OCI-LY7 (cell line): Measurements from ENCODE around the gene AGPAT3. TPM values are rescaled to one million over a fixed set of nuclear protein-coding genes. Genes with fewer than 3 reads are reported as not detected.

Experiments used
- BruUV-seq: library from RNA; stranded (reverse); fragments of 400-500 nt; replicated peaks from 2 replicates; lab custom pipeline; 2021; lab: Mats Ljungman, UMichigan
- CTCF ChIA-PET: fragments of 300-600 bp; sonication (Branson Sonifier 250); formaldehyde crosslinking; loops from one replicate; lab custom pipeline; 2022; ENCODE audit warnings: antibody characterized with exemption; ENCODE audit not compliant: unreplicated experiment; lab: Charles Lee
- POLR2A ChIA-PET: fragments of 300-600 bp; sonication (Branson Sonifier 250); formaldehyde crosslinking; loops from one replicate; lab custom pipeline; 2022; ENCODE audit warnings: antibody characterized with exemption; lab: Charles Lee
- DNase-seq: peaks from one replicate; pipeline ENCODE4 v3.0.0-alpha.2; 2015; ENCODE audit warnings: low spot score
- H2AFZ ChIP-seq: fragments of 200-600 bp; sonication (generic), shearing (Covaris generic); 2 replicates; pipeline ENCODE4 v1.6.1; 2014; ENCODE audit warnings: mild to moderate bottlenecking, antibody characterized with exemption, low read length, moderate library complexity
- H3K27ac ChIP-seq: fragments of 200-600 bp; sonication (generic); 2 replicates; pipeline ENCODE4 v1.5.1; 2014; ENCODE audit warnings: mixed run types, low read depth, mild to moderate bottlenecking, moderate library complexity, low read length, inconsistent platforms; ENCODE audit not compliant: poor library complexity, severe bottlenecking
- H3K36me3 ChIP-seq: fragments of 200-600 bp; sonication (generic); 2 replicates; pipeline ENCODE4 v1.6.1; 2014; ENCODE audit warnings: mild to moderate bottlenecking, antibody characterized with exemption, low read length, moderate library complexity, mixed read lengths; ENCODE audit not compliant: insufficient read depth
- H3K4me1 ChIP-seq: fragments of 200-600 bp; sonication (generic); 2 replicates; pipeline ENCODE4 v1.5.1; 2014; ENCODE audit warnings: mild to moderate bottlenecking, low read length; ENCODE audit not compliant: insufficient read depth, poor library complexity, severe bottlenecking
- H3K4me2 ChIP-seq: fragments of 200-600 bp; sonication (generic); 2 replicates; pipeline ENCODE4 v1.6.1; 2014; ENCODE audit warnings: mild to moderate bottlenecking, low read length
- H3K4me3 ChIP-seq: fragments of 200-600 bp; sonication (generic); 2 replicates; pipeline ENCODE4 v1.5.1; 2014; ENCODE audit warnings: mild to moderate bottlenecking, low read depth, low read length; ENCODE audit not compliant: poor library complexity, severe bottlenecking
- H3K79me2 ChIP-seq: fragments of 200-600 bp; sonication (generic); 2 replicates; pipeline ENCODE4 v1.6.1; 2016; ENCODE audit warnings: low read depth, mild to moderate bottlenecking, low read length, moderate library complexity, mixed read lengths; ENCODE audit not compliant: insufficient read depth
- H3K9me2 ChIP-seq: fragments of 200-600 bp; sonication (generic); 2 replicates; pipeline ENCODE4 v1.6.1; 2016; ENCODE audit warnings: mild to moderate bottlenecking, low read length, mixed read lengths; ENCODE audit not compliant: insufficient read depth
- H3K9me3 ChIP-seq: fragments of 200-600 bp; sonication (generic); 2 replicates; pipeline ENCODE4 v1.6.1; 2014; ENCODE audit warnings: mild to moderate bottlenecking, mixed run types, low read length, mixed read lengths
- H4K20me1 ChIP-seq: fragments of 200-600 bp; sonication (generic); 2 replicates; pipeline ENCODE4 v1.6.1; 2014; ENCODE audit warnings: mild to moderate bottlenecking, antibody characterized with exemption, low read length, moderate library complexity, mixed read lengths; ENCODE audit not compliant: insufficient read depth
- EZH2phosphoT487 ChIP-seq: fragments of 200-600 bp; sonication (generic); IDR thresholded peaks from 2 replicates; pipeline ENCODE4 v1.6.1; 2018; ENCODE audit warnings: low read depth, borderline replicate concordance, mild to moderate bottlenecking, mixed run types, antibody characterized with exemption, low read length, moderate library complexity, mixed read lengths
- intact Hi-C: fragments of 100-400 bp; cut with micrococcal nuclease; formaldehyde crosslinking; loops from one replicate; pipeline ENCODE4 v1.10.0; 2022; ENCODE audit not compliant: unreplicated experiment
- total RNA-seq, 2 experiments: library from RNA; depleted of rRNA in 1 of 2; stranded (reverse); fragments of >200 nt in 1 of 2; shearing (Covaris generic) in 1 of 2; gene quantifications; 2 replicates each; pipeline ENCODE4 v1.2.3, GENCODE V29; 2014 to 2022
- TF ChIP-seq, protein P1 (sequence below): fragments of 200-600 bp; sonication (generic); conservative IDR thresholded peaks from 2 replicates; pipeline ENCODE4 v1.5.1; 2014; ENCODE audit warnings: mild to moderate bottlenecking, antibody characterized with exemption, low read length, moderate library complexity, mixed read lengths

AGPAT3 gene
- total RNA-seq, 2 experiments from 2014 or later = 9.2 to 33.4 TPM

DNA sequence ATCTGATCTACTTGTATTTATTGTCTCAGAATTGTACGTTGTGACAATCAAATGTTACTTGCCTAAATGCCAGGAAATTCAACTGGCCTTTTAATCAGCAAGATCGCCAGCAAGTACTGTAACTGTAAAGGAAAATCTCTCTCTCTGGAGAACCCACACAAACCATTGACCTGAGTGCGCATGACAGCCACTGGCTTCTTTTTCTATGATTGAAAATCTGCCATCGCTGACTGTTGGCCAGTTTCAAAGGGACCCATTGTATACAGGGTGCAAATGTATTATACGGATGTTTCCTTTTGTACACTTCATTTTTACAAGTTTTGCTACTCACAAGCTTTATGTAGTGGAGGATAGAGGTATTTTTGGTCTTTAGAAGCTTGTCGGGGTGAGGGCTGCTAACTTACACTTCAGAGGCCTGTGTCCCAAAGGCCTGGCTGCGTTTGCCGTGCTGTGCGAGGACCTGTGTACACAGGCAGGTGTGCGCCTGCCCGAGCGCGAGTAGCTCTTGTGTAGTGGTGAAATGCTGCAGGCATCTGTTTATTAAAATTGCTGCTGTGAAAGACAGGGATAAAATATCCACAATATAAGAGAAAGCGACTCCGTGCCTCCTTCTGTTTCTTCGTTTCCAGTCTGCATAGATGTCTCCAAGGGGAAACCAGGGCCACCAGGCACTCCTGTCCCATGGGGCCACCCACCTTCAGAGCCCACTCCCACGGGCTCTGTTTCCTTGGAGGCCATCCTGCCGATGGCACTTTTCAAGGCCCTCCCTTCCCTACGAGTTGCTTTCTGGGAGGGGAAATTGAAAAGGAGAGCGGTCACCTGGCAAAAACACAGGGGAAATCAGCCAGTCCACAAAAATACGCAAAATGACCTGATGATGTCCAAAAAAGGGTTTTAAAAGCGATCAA lies 121.8 kb downstream of the AGPAT3 start:
- Histone ChIP-seq H3K4me3 (no peak overlapping the region), H3K9me2 (no peaks in the 10 kb centered on the region), H3K27ac (no peak overlapping the region), H3K79me2 (no peaks in the 10 kb centered on the region), H4K20me1 (no peaks in the 10 kb centered on the region), H3K4me2 (no peak overlapping the region), H2AFZ (no peak overlapping the region), H3K9me3 (no peaks in the 10 kb centered on the region), H3K4me1 (no peaks in the 10 kb centered on the region), H3K36me3 (no peaks in the 10 kb centered on the region)
- TF ChIP-seq, protein P1, sequence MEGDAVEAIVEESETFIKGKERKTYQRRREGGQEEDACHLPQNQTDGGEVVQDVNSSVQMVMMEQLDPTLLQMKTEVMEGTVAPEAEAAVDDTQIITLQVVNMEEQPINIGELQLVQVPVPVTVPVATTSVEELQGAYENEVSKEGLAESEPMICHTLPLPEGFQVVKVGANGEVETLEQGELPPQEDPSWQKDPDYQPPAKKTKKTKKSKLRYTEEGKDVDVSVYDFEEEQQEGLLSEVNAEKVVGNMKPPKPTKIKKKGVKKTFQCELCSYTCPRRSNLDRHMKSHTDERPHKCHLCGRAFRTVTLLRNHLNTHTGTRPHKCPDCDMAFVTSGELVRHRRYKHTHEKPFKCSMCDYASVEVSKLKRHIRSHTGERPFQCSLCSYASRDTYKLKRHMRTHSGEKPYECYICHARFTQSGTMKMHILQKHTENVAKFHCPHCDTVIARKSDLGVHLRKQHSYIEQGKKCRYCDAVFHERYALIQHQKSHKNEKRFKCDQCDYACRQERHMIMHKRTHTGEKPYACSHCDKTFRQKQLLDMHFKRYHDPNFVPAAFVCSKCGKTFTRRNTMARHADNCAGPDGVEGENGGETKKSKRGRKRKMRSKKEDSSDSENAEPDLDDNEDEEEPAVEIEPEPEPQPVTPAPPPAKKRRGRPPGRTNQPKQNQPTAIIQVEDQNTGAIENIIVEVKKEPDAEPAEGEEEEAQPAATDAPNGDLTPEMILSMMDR = no peak
- no peak for TF ChIP-seq EZH2phosphoT487
- ChIA-PET POLR2A (no interaction called here), CTCF (no interaction called here)
- DNase-seq = no peak
- intact Hi-C loops = no loop called here
- no TSS peak for BruUV-seq

DNA sequence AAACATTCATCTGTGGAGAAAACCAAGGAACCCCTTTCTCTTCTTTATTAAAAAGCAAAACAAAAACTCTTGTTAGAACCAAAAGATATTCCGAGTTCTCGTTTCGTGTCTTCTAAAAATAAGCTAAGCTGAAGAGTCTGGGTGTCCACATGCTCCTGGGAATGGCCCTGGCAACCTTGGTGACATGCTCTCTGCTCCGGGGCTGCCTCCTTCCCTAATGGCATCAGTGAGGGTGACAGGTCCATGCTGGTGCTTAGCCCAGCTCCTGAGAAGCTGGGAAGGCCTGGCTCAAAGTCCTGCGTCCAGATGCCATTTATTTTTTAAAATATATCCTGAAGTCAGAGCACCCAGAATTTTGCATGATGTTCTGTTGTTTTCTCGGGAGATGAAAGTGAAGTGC lies 122.5 kb downstream of the AGPAT3 start:
- intact Hi-C loops = no loop called here
- H3K4me1 ChIP-seq = no peaks in the 10 kb centered on the region
- DNase-seq = no peak
- H4K20me1 ChIP-seq = no peaks in the 10 kb centered on the region
- H3K4me3 ChIP-seq = no peak overlapping the region
- no peaks in the 10 kb centered on the region for H3K9me2 ChIP-seq
- TF ChIP-seq EZH2phosphoT487 = no peak
- TF ChIP-seq, protein P1 = no peak
- no peaks in the 10 kb centered on the region for H3K9me3 ChIP-seq
- no peaks in the 10 kb centered on the region for H3K79me2 ChIP-seq
- no peaks in the 10 kb centered on the region for H3K36me3 ChIP-seq
- BruUV-seq = no TSS peak
- H2AFZ ChIP-seq = no peak overlapping the region
- H3K4me2 ChIP-seq = no peak overlapping the region
- ChIA-PET CTCF (no interaction called here), POLR2A (interaction anchor here (0.6 kb wide), 1 partner anchor 146 kb away, joined by 3 read pairs; no protein-coding TSS in a partner anchor)
- no peak overlapping the region for H3K27ac ChIP-seq

DNA sequence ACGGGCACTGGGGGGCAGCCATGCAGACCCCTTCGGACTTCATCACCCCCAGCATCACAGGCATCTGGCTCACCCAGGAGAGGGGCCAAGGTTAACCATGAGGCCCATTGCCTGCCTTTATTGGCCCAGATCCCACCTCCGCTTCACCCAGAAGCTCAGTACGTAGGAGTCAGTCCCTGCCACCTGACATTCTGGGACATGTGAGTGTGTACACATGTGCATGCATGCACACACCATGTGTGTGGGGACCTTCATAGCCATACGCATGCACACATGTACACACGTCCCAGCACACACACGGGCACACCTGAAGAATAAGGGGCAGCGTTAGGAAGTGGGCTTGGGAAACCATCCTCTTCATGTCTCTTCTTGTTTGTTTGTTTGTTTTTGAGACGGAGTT lies 123.0 kb downstream of the AGPAT3 start:
- POLR2A ChIA-PET = interaction anchor here (0.6 kb wide), 1 partner anchor 146 kb away, joined by 3 read pairs; no protein-coding TSS in a partner anchor
- intact Hi-C loops = no loop called here
- Histone ChIP-seq H3K9me3 (no peaks in the 10 kb centered on the region), H3K79me2 (no peaks in the 10 kb centered on the region), H4K20me1 (no peaks in the 10 kb centered on the region), H3K4me2 (no peak overlapping the region), H3K27ac (no peak overlapping the region), H3K9me2 (no peaks in the 10 kb centered on the region), H3K4me3 (no peak overlapping the region), H3K4me1 (no peaks in the 10 kb centered on the region), H2AFZ (no peak overlapping the region), H3K36me3 (no peaks in the 10 kb centered on the region)
- DNase-seq = no peak
- BruUV-seq = no TSS peak
- CTCF ChIA-PET = no interaction called here
- TF ChIP-seq, protein P1 = no peak
- TF ChIP-seq EZH2phosphoT487 = no peak
